Neuronal stem cell (in vitro differentiated cells): ENCODE data around the gene SLC25A22.

Experiments used
- DNase-seq: peaks from one replicate; pipeline ENCODE4 v3.0.0-alpha.2; 2013; ENCODE audit warnings: low spot score
- H2AFZ ChIP-seq: one replicate; pipeline ENCODE4 v1.6.1; 2013; ENCODE audit warnings: mild to moderate bottlenecking, low read length, inconsistent platforms
- H2AK5ac ChIP-seq: 2 replicates; pipeline ENCODE4 v1.6.1; 2013; ENCODE audit warnings: low read depth, mild to moderate bottlenecking, inconsistent platforms, low read length, moderate library complexity, mixed read lengths
- H2BK120ac ChIP-seq: 2 replicates; pipeline ENCODE4 v1.6.1; 2013; ENCODE audit warnings: low read depth, mild to moderate bottlenecking, inconsistent platforms, low read length, moderate library complexity, mixed read lengths
- H2BK12ac ChIP-seq: one replicate; pipeline ENCODE4 v1.6.1; 2013; ENCODE audit warnings: low read length, inconsistent platforms
- H2BK15ac ChIP-seq: 2 replicates; pipeline ENCODE4 v1.6.1; 2013; ENCODE audit warnings: mild to moderate bottlenecking, low read length, inconsistent platforms, mixed read lengths
- H2BK5ac ChIP-seq: one replicate; pipeline ENCODE4 v1.6.1; 2013; ENCODE audit warnings: inconsistent platforms, mild to moderate bottlenecking, low read length, moderate library complexity
- H3K14ac ChIP-seq: one replicate; pipeline ENCODE4 v1.6.1; 2013; ENCODE audit warnings: low read length, inconsistent platforms
- H3K18ac ChIP-seq: 2 replicates; pipeline ENCODE4 v1.6.1; 2013; ENCODE audit warnings: low read length, inconsistent platforms
- H3K23ac ChIP-seq: 2 replicates; pipeline ENCODE4 v1.6.1; 2013; ENCODE audit warnings: low read depth, mild to moderate bottlenecking, mixed read lengths, low read length, inconsistent platforms; ENCODE audit not compliant: poor library complexity
- H3K27ac ChIP-seq: replicated peaks from 3 replicates; pipeline ENCODE4 v1.5.1; 2013; ENCODE audit warnings: low read length, inconsistent platforms
- H3K27me3 ChIP-seq, 3 experiments: 2 replicates each; pipeline ENCODE4 v1.6.1; 2013; ENCODE audit warnings: low read length in 3 of 3, mild to moderate bottlenecking in 2 of 3, inconsistent platforms in 1 of 3, low read depth in 1 of 3, mixed read lengths in 1 of 3, moderate library complexity in 1 of 3; ENCODE audit not compliant: control insufficient read depth in 3 of 3, insufficient read depth in 3 of 3
- H3K36me3 ChIP-seq, 2 donors: replicated peaks in 1 of 2; 2 replicates each; pipeline ENCODE4 v1.6.1; 2013; ENCODE audit warnings: low read length in 2 of 2; ENCODE audit not compliant: control insufficient read depth in 2 of 2, insufficient read depth in 2 of 2
- H3K4ac ChIP-seq: 2 replicates; pipeline ENCODE4 v1.6.1; 2013; ENCODE audit warnings: inconsistent platforms, mild to moderate bottlenecking, low read length, moderate library complexity
- H3K4me1 ChIP-seq, 2 donors: 1 replicate in 1 of 2; 2 replicates in 1 of 2; pipeline ENCODE4 v1.6.1; 2013; ENCODE audit warnings: low read length in 2 of 2, low read depth in 1 of 2; ENCODE audit not compliant: control insufficient read depth in 2 of 2, insufficient read depth in 1 of 2
- H3K4me2 ChIP-seq: one replicate; pipeline ENCODE4 v1.6.1; 2013; ENCODE audit warnings: mild to moderate bottlenecking, low read length, inconsistent platforms; ENCODE audit not compliant: insufficient read depth, poor library complexity, severe bottlenecking
- H3K4me3 ChIP-seq, 2 donors: 2 replicates each; pipeline ENCODE4 v1.5.1; 2013; ENCODE audit warnings: low read length in 2 of 2, mild to moderate bottlenecking in 2 of 2, inconsistent platforms in 1 of 2, moderate library complexity in 1 of 2
- H3K79me1 ChIP-seq: one replicate; pipeline ENCODE4 v1.6.1; 2013; ENCODE audit warnings: low read depth, mild to moderate bottlenecking, inconsistent platforms, low read length, moderate library complexity
- H3K9ac ChIP-seq: one replicate; pipeline ENCODE4 v1.6.1; 2013; ENCODE audit warnings: mild to moderate bottlenecking, low read depth, low read length, inconsistent platforms; ENCODE audit not compliant: poor library complexity
- H3K9me3 ChIP-seq, 2 donors: replicated peaks in 1 of 2; 2 replicates each; pipeline versions ENCODE3 to v1.6.1; 2013; ENCODE audit warnings: low read length in 2 of 2, mild to moderate bottlenecking in 2 of 2, inconsistent platforms in 1 of 2, low read depth in 1 of 2, mixed read lengths in 1 of 2, moderate library complexity in 1 of 2; ENCODE audit not compliant: control insufficient read depth in 2 of 2, insufficient read depth in 1 of 2
- H4K8ac ChIP-seq: one replicate; pipeline ENCODE4 v1.6.1; 2013; ENCODE audit warnings: low read depth, mild to moderate bottlenecking, inconsistent platforms, low read length, moderate library complexity
- H4K91ac ChIP-seq: one replicate; pipeline ENCODE4 v1.6.1; 2013; ENCODE audit warnings: low read length, low read depth, mild to moderate bottlenecking, inconsistent platforms; ENCODE audit not compliant: poor library complexity
- WGBS, 2 donors: extraction: QIAGEN DNeasy Blood & Tissue Kit; methylation state at CpG; one replicate each; pipeline ENCODE4 v1.1.7; 2013; ENCODE audit warnings: missing lambda C conversion rate in 2 of 2, mixed read lengths in 1 of 2; ENCODE audit not compliant: insufficient read length in 2 of 2, insufficient replicate concordance in 1 of 2; ENCODE audit errors: extremely low coverage in 2 of 2; 5-methylcytosine and 5-hydroxymethylcytosine counted together

Gene SLC25A22

GRCh38 chr11:819129-819931 is 21.2 kb upstream of the SLC25A22 start:
- Histone ChIP-seq H3K18ac (peak overlapping the region; percentile 99), H2BK5ac (peak overlapping the region; percentile 87), H2AK5ac (peak overlapping the region; percentile 100), H3K4me3 (peak overlapping the region; percentile 92 to 99), H3K36me3 (peaks cover 0 to 33% of the 10 kb centered on the region in 2 donors), H3K23ac (peak overlapping the region; percentile 98), H3K79me1 (peaks cover 5% of the 10 kb centered on the region), H4K8ac (no peak overlapping the region), H3K27ac (peak overlapping the region; percentile 67), H2BK15ac (peak overlapping the region; percentile 96), H3K14ac (peak overlapping the region; percentile 94), H2BK12ac (peak overlapping the region; percentile 60), H3K9ac (peak overlapping the region; percentile 95), H2BK120ac (no peak overlapping the region), H3K9me3 (peaks cover 0 to 2% of the 10 kb centered on the region in 2 donors), H3K4me2 (peak overlapping the region; percentile 83), H4K91ac (no peak overlapping the region), H3K4me1 (peaks cover 12 to 15% of the 10 kb centered on the region in 2 donors), H2AFZ (peak overlapping the region; percentile 94), H3K4ac (peak overlapping the region; percentile 37), H3K27me3 (no peaks in the 10 kb centered on the region)
- peak; percentile 87 for DNase-seq
- WGBS, 2 donors: no CpG with 5 or more reads among the region's 96 CpGs

- Histone ChIP-seq H3K4me3 (peak within 1 kb of the TSS; percentile 92 to 99), H3K9me3 (peaks cover 0 to 2% of the 10 kb centered on the region in 2 donors), H2AFZ (peak within 1 kb of the TSS; percentile 94), H4K91ac (no peak within 1 kb of the TSS), H3K36me3 (peaks cover 4 to 30% of the 10 kb centered on the region in 2 donors), H3K9ac (peak within 1 kb of the TSS; percentile 95), H2BK15ac (peak within 1 kb of the TSS; percentile 96), H3K4me2 (peak within 1 kb of the TSS; percentile 83), H2AK5ac (peak within 1 kb of the TSS; percentile 100), H2BK120ac (no peak within 1 kb of the TSS), H2BK12ac (peak within 1 kb of the TSS; percentile 60), H3K14ac (peak within 1 kb of the TSS; percentile 94), H3K4ac (peak within 1 kb of the TSS; percentile 37), H3K27ac (peak within 1 kb of the TSS; percentile 67), H3K18ac (peak within 1 kb of the TSS; percentile 99), H3K27me3 (no peaks in the 10 kb centered on the region), H3K79me1 (peaks cover 7% of the 10 kb centered on the region), H3K4me1 (peaks cover 12 to 15% of the 10 kb centered on the region in 2 donors), H2BK5ac (peak within 1 kb of the TSS; percentile 87), H4K8ac (no peak within 1 kb of the TSS), H3K23ac (peak within 1 kb of the TSS; percentile 98)
- WGBS, 2 donors: no CpG with 5 or more reads among the region's 20 CpGs
- no peak for DNase-seq
Measured at GRCh38 chr11:818396-819128, 20.5 kb upstream of the SLC25A22 start, which contains the start of gene PNPLA2. Gene PNPLA2, plus strand, starts transcription at chr11:818914. Its CDS starts 805 bp downstream, at chr11:819719.

GRCh38 chr11:816433-816779 is 18.3 kb upstream of the SLC25A22 start:
- no peak overlapping the region for H3K9ac ChIP-seq
- no peak overlapping the region for H2BK12ac ChIP-seq
- no peak overlapping the region for H3K18ac ChIP-seq
- peaks cover 12 to 15% of the 10 kb centered on the region in 2 donors for H3K4me1 ChIP-seq
- H4K91ac ChIP-seq: no peak overlapping the region
- no peak overlapping the region for H4K8ac ChIP-seq
- no peak overlapping the region for H2BK5ac ChIP-seq
- no peak overlapping the region for H3K14ac ChIP-seq
- H2AFZ ChIP-seq: no peak overlapping the region
- no peak overlapping the region for H3K23ac ChIP-seq
- H3K4me2 ChIP-seq: no peak overlapping the region
- H2AK5ac ChIP-seq: peak overlapping the region; percentile 10
- no peak overlapping the region for H3K27ac ChIP-seq
- H3K4me3 ChIP-seq: no peak overlapping the region
- no peak for DNase-seq
- no peak overlapping the region for H2BK120ac ChIP-seq
- H3K79me1 ChIP-seq: peaks cover 11% of the 10 kb centered on the region
- WGBS, 2 donors: no CpG with 5 or more reads among the region's 11 CpGs
- peaks cover 0 to 2% of the 10 kb centered on the region in 2 donors for H3K9me3 ChIP-seq
- H3K4ac ChIP-seq: no peak overlapping the region
- H2BK15ac ChIP-seq: no peak overlapping the region
- peaks cover 25 to 36% of the 10 kb centered on the region in 2 donors for H3K36me3 ChIP-seq
- H3K27me3 ChIP-seq: no peaks in the 10 kb centered on the region
